CD4-positive, alpha-beta T cell treated with Interleukin-4 for 4 hours (primary cell): Measurements from ENCODE around the gene EFEMP1.

Experiments used
- DNase-seq: peaks from one replicate; pipeline ENCODE4 v3.0.0-alpha.2; 2020

The EFEMP1 gene

DNA sequence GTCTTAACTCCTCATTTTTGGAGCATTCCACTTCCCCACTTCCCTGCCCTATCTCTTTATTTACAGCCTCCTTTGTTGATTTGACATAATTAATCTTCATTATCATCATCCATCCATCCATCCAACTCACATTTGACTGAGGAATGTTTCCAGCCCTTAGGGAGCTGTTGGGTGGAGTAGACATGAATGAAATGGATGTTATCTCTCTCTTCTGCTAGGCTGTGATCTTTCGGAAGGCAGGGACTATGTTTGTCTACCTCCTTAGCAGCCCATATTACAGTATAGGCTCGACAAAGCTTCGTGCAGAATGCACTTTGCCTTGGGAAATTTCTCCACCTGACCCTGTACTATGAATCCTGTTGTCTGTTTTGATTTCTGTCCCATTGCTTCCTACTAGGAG, 7.7 kb upstream of the EFEMP1 start:
- no peak for DNase-seq

DNA sequence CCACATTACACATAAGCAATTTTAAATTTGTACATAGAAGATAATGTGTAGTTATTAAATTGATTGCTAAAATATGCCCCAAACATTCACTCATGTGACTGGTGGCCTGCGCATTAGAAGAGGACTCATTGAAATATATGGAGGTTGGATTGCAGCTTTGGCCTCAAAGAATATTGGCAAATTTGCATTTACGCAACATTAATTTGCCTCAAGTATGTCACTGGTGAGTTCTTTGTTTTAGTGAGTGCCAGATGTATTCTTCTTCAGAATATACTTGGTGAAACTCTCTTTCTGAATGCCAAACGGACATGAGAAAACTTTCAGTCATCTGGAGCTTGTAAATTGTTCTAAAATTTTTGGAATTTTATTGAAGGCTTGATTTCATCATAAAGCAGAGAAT, 5.9 kb upstream of the EFEMP1 start:
- no peak for DNase-seq

DNA sequence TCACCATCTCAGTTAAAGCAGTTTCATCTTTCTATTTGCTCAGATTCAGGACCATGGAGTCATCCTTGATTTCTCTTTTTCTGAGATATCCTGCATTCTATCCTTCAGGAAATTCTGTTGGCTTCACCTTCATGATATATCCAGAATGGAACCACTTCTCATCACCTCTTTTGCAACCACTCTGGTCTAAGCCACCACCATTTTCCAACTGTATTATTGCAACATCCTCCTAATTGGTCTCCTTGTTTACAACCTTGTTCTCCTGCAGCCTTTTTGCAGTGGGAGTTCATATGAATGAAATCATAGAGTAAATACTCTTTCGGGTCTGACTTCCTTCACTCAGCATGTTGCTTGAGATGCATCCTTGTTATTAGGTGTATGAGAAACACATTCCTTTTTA, 3.4 kb upstream of the EFEMP1 start:
- DNase-seq: no peak

DNA sequence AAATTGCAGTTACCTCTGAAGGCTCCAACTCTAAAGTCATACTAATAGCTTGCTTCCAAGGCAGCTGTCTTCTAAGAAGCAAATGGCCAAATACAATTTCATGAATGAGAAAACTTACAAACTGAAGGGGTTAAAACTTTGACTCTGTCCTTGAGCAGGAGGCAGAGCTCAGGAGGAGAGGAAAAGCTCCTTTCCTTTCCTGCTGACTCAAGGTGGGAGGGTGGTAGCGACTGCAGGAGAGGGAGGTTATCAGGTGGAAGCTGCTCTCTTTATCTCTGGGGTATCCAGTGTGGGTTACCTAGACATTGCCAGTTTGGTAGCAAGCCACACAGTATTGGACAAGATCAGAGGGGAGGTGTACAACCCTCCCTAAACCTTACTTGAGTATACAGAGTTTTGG, 2.7 kb upstream of the EFEMP1 start:
- no peak for DNase-seq

DNA sequence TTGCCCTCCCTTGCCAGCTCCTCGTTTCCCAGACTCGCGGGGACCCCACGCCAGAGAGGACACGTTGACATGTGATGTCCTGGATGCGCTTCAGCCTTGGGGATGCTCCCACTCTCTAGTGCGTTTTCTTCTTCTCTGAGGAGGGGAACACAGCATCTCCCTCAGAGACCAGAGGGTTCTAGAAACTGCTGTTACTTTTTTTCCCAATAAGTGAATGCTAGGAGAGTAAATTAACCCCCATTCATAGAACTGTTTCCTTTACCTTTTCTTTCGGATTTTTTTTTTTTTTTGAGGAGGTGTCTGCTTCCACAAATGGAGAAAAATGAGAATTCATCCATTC, 370 bp upstream of the EFEMP1 start:
- DNase-seq: no peak

DNA sequence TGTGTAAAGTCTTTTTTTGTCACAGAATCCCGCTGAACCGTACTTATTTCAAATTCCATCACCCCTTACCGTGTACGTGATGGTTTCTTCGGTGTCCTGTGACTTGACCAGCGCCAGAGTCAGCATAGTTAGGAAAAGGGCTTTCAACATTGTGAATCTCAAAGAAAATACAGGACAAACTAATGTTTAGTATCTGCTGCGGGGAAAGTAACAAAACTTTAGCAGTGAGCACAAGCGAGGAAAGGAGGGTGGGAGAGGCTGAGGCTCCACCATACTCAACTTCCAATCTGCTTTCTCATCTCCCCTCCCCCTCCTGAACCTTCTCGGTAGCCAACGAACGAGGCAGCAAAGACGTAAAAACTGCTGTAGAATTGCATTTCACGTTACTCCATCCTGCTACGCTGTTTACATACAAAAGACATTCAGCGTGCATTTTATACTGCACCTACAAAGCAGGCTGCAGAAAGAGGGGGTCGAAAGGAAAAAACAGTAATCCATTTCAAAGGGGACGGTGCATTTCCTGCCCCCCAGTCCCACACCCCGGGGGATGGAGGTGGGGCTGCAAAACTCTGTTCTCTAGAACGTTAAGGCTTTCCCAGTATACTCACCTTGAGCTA, 1.2 kb downstream of the EFEMP1 start:
- DNase-seq: no peak

DNA sequence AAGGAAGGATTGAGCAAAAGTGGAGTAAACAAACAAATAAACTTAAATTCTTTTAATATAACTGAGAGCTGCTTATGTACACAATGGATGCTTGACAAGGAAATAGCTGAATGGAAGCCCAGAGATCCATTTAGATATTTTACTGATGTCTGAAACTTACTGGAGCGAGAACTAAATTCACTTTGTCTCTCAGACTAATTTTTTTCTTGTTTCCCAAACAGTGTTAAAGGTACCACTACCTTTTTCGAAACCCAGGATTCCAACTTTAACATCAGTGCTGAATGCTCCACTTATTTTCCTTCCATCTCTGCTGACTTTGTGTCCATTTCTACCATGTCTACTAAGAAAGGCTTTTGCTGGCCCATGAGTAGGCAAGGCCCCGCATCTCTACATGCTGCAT, 4.0 kb downstream of the EFEMP1 start:
- no peak for DNase-seq

DNA sequence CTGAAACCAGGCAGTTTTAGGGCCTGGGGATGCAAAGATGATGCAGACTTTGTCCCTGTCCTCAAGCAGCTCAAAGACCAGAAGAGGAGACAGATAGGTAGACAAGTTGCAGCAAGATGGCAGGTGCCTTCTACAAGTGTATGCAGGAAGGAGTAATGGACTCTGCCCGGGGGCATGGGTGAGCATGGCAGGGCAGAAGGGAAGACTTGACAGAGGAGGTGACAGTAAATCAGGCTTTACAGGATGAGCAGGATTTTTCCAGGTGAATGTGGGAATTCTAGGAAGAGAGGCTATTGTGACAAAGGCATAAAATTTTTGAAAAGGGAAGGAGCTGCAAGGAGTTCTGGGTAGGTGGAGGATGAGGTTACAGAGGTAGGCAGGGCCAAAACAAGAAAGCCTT, 4.7 kb downstream of the EFEMP1 start:
- no peak for DNase-seq

DNA sequence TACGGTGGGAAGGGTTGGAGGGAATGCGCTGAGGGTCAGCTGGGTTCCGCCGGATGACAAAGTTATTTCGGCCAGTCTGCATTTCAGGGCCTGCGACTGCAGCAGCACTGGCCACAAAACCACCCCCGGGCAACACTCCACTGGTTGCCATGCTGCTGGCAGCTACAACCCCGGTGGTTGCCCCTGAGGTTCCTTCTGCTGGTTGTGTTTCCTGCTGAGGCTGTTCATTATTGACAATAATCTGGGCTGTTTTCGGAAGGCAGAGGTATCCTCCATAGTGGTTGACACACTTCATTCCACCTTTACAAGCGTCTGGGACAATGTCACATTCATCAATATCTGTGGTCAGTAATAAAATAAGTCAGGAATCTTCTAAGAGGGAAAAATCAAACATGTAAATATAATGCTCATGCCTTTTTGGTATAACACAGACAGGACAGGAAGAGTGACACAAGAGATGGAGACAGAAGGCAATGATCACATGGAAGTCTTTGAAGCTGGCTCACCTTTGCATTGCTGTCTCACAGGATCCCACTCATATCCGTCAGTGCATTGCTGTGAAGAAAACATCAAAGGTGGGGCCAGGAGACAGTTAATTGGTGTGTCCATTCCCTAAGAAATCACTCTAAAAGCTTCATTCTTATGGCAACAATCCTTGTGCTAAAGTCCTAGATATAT, 5.7 kb downstream of the EFEMP1 start:
- DNase-seq: no peak

DNA sequence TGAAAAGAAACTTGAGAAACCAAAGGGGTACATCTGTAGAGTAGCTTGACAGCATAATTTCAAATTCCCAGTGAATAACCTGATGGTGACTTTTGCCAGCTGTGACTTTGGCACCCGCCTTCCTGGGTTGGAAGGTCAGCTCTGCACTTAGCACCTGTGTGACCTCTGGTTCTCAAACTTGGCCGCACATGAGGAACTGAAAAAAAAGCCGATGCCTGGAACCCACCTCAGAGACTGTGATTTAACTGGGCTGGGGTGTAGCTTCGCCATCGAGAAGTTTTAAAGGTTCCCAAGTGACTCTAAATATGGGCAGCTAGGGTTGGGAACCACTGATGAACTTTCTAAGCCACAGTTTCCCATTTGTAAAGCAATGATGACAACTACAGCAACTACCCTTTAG, 6.5 kb downstream of the EFEMP1 start:
- no peak for DNase-seq

DNA sequence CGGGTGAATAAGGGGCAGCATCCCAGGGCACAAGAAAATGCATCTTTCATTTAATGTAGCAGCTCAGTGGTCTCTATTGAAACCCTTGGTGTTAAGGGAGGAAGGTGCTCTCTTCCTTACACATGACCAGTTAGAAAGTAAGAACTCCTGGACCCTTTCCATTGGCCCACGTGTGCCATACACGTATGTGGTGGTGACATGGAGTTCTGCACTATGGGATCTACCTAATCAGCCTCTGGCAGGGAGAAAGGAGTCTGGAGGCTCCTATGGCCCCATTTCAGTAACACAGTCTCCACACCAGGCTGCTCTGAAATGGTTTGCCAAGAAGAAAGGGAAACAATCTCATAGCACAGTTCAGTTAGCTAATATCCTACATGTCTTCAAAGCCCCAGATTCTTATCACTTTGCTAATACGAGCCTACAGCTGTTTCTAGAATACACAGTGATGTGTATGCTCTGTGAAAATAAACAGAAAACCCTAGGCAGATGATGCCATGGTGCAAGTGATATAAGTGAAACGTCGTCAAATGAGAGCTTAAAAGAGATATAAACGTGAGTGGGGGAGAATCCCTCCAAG, 7.0 kb downstream of the EFEMP1 start:
- DNase-seq: no peak

DNA sequence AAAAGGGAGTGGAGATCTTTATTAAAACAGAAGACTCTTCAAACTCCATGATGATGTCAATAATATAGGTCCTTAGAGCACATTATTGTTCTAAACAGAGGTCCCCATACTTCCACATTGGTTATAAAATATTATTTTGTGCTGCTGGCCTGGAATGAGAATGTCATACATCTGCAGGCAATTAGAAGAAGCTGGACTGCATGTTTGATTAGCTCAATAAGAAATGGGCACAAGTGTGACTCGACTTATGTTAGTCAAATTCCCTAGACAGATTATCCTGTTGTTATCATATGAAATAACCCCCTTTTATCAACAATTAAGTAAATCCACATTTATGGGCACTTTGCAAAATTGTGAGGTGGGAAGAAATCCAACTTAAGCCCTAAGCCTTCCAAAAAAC, 8.8 kb downstream of the EFEMP1 start:
- DNase-seq: no peak

DNA sequence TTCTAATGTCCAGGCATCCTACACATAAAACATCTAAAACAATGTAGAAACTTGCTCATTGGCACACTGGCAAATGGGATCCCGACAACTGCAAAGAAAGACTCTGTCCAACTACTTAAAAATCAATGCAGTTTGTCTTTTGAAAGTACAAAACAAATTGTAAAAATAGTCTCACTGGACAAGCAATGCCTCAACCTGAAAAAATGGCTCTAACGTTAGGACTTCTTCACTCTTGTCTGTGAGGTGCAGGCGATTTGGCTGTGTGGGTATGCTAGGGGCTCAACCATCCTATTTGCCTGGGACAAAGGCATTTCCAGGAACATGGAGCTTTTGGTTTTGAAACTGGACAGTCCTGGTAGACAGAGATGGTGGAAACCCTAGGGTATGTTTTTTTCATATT, 10.7 kb downstream of the EFEMP1 start:
- no peak for DNase-seq

DNA sequence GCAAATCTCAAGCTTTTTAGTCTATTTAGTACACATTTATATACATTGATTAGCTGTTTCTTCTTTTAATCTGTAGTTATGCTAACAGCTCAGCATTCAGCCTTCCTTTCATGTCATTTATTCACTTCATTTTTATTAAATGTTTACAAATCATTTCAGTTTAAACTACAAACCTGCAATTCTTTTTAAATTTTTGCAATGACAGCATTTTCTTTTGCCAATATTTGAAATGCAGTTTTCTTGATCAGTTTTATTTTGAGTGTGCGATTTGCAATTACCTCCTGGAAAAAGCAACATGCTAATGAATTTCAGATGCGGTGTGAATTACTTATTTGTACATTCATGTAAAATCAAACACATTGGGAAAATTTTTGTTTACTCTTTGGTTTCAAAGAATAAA, 13.5 kb downstream of the EFEMP1 start:
- DNase-seq: no peak

DNA sequence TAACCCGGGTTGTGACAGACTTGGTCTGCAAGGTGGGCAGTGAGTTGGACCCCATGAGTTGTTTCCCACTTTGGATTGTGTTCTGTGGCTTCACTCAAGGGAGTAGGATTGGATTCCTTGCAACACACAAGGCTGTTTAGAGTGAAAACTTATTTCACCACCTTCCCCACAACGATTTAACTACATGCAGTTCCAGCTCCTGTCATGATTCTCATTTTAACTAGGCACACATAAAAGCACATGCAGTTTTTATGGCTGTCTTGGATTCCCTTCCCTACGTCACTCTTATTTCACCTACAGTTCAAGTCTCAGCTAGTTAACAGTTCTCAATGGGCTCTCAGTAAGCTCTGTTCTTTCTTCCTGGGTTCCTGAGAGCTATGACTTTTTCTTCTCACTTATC, 15.9 kb downstream of the EFEMP1 start:
- DNase-seq: no peak

DNA sequence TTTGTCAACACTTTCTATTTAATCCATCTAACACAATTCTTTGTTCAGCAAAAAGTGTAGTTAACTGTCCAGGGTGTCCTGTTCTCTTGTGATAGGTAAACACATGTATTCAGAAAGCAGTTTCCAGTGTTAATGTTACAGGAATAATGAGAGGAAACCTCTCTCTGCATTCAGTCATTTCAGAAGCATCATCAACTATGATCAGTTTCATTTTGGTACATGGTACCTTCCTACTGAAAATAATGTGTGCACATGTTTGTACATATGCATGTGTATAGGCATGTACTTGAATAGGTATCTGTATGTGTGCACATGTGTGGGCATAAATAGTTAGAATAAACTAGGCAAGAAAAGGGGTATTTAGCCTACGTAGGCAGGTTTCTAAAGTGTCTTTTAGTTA, 16.6 kb downstream of the EFEMP1 start:
- DNase-seq: no peak

DNA sequence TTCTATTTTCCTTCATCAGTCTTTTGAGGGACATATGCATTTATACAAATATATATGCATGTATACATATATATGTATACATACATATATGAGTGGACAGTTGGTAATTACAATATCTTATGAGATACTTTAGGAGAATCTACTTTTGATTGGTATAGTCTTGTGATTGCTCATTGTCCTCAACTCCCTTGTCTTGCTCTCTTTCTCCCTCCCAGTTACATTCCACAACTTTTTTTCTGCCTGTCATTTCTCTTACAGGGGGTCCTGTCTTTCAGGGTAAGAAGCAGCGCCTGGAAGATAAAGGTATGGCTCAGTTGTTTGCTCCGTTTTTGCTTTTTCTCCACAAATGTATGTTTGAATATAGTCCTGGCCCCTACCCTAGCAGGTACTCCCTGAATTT, 19.9 kb downstream of the EFEMP1 start:
- DNase-seq: no peak

DNA sequence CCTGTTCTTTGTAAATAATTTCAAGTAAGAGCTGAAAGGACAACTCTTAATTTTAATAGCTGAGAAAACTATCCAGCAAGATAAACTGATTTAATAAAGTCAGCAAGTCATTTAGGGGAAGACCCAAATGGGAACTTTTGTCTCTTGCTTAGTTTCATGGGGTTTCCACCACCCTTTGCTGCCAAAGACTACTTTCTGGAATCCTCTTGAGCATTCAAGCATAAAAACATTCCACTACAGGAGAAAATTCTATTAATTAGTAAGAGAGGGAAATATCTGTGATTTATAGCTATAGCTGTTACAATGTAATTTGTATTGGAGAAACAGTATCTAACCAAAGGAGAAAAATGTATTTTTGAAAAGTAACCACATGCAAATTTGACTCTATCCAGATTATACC, 20.6 kb downstream of the EFEMP1 start:
- no peak for DNase-seq

DNA sequence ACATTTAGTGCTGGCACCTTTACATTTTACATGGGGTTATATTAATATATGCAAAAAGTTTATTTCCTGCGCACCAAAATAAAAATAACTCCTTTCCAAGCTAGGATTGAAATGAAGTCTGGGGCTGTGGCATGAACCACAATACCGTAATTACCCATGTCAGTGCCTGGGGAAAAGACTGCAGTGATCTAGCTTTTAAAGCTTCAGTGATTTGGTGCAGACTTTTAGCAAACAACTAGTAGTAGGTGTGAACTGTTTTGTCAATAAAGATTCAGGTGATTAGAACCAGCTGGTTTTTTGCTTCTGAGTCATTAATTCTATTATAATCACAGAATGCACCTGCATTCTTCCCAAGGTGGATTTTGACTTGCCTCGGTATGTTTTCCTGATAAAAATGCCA, 21.2 kb downstream of the EFEMP1 start:
- no peak for DNase-seq

DNA sequence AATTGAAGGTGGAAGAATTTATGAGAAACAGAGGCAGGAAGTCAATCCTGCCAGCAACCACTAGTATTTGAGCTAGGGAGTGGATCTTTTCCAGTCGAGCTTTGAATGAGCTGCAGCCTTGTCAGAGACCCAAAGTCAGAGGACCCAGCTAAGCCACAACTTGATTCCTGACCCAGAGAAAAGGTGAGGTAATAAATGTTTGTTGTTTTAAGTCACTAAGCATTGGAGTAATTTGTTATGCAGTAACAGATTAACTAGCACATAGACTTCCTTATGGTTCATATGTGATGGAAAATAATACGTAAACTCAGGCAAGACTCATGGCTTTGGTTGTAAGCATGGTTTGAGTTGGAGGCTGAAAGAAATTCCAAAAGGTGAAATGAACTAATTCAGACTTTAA, 21.6 kb downstream of the EFEMP1 start:
- DNase-seq: no peak

DNA sequence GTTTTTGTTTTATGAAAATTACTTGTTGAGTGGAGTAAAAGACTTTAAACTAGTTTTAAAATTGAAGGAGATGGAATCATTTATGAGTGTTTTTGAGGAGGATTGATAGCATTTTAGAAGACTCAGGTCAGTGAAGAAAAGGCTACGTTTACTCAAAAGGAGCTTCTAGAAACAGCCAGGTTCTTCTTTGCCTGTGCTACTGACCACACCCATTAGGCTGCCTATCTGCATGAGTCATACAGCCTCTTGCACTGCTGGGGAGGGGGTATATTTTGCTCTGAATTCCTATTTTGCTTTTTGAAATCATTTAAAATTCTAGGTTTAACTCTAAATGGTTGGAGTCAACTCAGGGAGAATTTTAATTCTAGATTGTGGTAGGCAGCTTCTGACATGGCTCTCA, 22.3 kb downstream of the EFEMP1 start:
- DNase-seq: no peak

DNA sequence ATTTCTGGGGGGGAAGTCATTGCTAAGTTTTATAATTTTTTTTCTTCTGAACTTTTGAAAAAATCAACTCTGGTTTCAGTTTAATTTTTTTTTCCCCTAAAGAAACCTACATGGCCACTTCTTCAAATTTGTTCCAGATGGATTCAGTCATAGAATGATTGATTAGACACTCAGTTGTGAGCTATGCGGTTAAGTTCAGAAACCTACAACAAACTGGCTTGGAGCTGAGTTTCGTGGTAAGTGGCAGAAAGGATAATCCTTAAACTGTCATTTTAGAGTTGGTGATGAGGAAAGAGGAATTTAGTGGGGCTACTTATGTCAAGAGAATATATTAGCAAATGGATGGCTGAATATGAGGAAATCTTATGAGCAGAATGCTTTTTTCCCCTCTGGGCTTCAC, 23.7 kb downstream of the EFEMP1 start:
- DNase-seq: no peak

DNA sequence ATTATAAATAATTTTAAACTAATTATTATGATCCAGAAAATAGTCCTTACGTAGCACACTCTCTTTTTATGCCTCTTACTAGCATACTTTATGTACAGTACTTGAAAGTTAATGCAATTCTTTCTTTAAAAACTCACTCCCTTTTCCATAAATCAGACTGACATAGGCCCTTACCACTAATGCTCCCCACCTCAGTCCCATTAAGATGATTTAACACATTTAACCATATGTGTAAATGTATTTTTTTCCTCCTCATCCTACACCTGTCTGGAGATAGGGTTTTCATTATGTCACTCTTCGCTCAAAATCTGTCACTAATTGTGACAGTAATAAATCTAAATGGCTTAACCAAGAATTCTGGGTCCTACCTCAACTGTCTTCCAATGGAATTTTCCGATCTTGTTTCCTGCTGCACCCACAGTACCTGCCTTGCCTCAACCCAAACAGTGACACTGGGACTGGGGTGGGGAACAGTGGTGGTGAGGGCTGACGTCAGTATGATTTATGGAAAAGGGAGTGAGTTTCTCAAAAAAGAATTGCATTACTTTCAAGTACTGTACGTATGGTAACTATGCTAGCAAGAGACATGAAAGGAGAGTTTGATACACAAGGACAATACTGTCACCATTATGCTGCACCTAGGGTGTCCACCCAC, 25.1 kb downstream of the EFEMP1 start:
- no peak for DNase-seq

DNA sequence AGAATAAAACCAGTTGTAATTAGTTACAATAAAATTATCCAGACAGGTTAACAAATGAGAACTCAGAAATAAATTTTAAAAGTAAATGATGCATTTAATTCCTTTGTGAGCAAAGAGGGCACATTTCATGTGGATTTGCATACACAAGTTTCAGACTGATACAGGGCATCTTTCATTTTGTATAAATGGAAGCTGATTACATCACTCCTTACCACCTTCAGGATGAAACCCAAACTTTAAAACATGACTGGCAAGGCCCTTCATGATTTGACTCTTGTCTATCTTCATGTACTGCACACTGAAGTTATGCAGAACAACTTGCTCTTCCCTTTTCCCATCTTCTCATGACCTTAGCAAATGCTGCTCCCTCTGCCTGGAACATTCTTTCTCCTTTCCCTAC, 26.9 kb downstream of the EFEMP1 start:
- DNase-seq: no peak

DNA sequence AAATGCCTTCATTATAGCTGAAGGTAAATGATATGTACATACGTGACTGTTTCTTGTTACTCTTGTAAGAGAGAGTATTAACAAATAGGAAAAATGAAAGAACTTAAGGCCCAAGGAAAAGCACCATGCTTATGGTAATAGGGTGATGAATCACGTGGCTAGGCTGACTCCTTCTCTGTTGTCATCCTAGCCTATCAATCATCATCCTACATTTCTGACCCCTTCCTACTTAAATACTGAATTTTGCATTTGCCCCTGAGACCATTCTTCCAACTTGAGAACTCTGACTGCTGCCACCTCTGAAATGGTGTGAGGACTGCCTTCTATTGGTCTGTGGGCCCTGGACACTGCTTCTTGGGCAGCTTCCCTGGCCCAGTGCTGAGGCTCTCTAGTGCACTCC, 28.9 kb downstream of the EFEMP1 start:
- DNase-seq: no peak
